Activated naive CD4-positive, alpha-beta T cell treated with anti-CD3 and anti-CD28 coated beads, Interleukin-2, amount 10 ng/mL, durations not matched to agents 7 days and 5 days (primary cell): Measurements from ENCODE around the gene GATB.
A peak's percentile ranks its signal among the peaks of the same experiment; 100 is the strongest.

Experiments used
- CTCF ChIA-PET: fragments of 350-600 bp; sonication (Branson Sonifier 250); formaldehyde crosslinking; loops from one replicate; lab custom pipeline; 2021; ENCODE audit warnings: antibody characterized with exemption; lab: Charles Lee
- DNase-seq: peaks from one replicate; pipeline ENCODE4 v3.0.0-alpha.2; 2020
- H3K27ac Mint-ChIP-seq: one replicate; pipeline ENCODE4 v1.8.0; 2021; ENCODE audit warnings: mild to moderate bottlenecking, moderate library complexity, mixed read lengths
- H3K27me3 Mint-ChIP-seq: one replicate; pipeline ENCODE4 v1.8.0; 2021; ENCODE audit warnings: mild to moderate bottlenecking, mixed read lengths
- H3K36me3 Mint-ChIP-seq: one replicate; pipeline ENCODE4 v1.8.0; 2021; ENCODE audit warnings: mixed read lengths
- H3K4me1 Mint-ChIP-seq: one replicate; pipeline ENCODE4 v1.8.0; 2021; ENCODE audit warnings: mixed read lengths
- H3K4me3 Mint-ChIP-seq: one replicate; pipeline ENCODE4 v1.8.0; 2021; ENCODE audit warnings: mild to moderate bottlenecking, moderate library complexity, mixed read lengths
- H3K9me3 Mint-ChIP-seq: one replicate; pipeline ENCODE4 v1.8.0; 2021; ENCODE audit warnings: mixed read lengths

GATB gene

GRCh38 chr4:151760712-151761661, at the start of gene GATB:
GATB (minus strand) TSS chr4:151761007; CDS start chr4:151760982, 25 bp downstream.
- H3K4me3 Mint-ChIP-seq = peak within 1 kb of the TSS; percentile 98
- H3K27ac Mint-ChIP-seq = peak within 1 kb of the TSS; percentile 92
- CTCF ChIA-PET = no interaction called here

GRCh38 chr4:151810476-151810875, 49.7 kb upstream of the GATB start:
- CTCF ChIA-PET = interaction anchor here (1.4 to 1.8 kb wide), 2 partner anchors 8 to 14 kb away, joined by 3 to 10 read pairs; no protein-coding TSS in a partner anchor
- no peak for DNase-seq
- Mint-ChIP-seq H3K9me3 (peaks cover 2% of the 10 kb centered on the region), H3K27ac (no peak overlapping the region), H3K4me1 (peaks cover 5% of the 10 kb centered on the region), H3K27me3 (peaks cover 4% of the 10 kb centered on the region), H3K4me3 (no peak overlapping the region), H3K36me3 (no peaks in the 10 kb centered on the region)

More at GRCh38 chr4:151760712-151761661, at the start of gene GATB:
- peaks cover 4% of the 10 kb centered on the region for H3K27me3 Mint-ChIP-seq
- no peaks in the 10 kb centered on the region for H3K9me3 Mint-ChIP-seq
- H3K36me3 Mint-ChIP-seq = peaks cover 6% of the 10 kb centered on the region
- H3K4me1 Mint-ChIP-seq = peaks cover 28% of the 10 kb centered on the region
- peak; percentile 96 for DNase-seq

- peaks cover 4% of the 10 kb centered on the region for H3K27me3 Mint-ChIP-seq
- no peak overlapping the region for H3K4me3 Mint-ChIP-seq
- peaks cover 2% of the 10 kb centered on the region for H3K9me3 Mint-ChIP-seq
- CTCF ChIA-PET = interaction anchor here (1.4 kb wide), 1 partner anchor 15 kb away, joined by 3 read pairs; no protein-coding TSS in a partner anchor
- DNase-seq = no peak
- H3K4me1 Mint-ChIP-seq = peaks cover 5% of the 10 kb centered on the region
- no peaks in the 10 kb centered on the region for H3K36me3 Mint-ChIP-seq
- no peak overlapping the region for H3K27ac Mint-ChIP-seq
Measured at GRCh38 chr4:151809716-151810115, 48.9 kb upstream of the GATB start.

GRCh38 chr4:151808542-151808941, 47.7 kb upstream of the GATB start:
- no peak for DNase-seq
- peaks cover 4% of the 10 kb centered on the region for H3K27me3 Mint-ChIP-seq
- peaks cover 2% of the 10 kb centered on the region for H3K9me3 Mint-ChIP-seq
- CTCF ChIA-PET = no interaction called here
- H3K4me1 Mint-ChIP-seq = peaks cover 5% of the 10 kb centered on the region
- no peak overlapping the region for H3K27ac Mint-ChIP-seq
- no peak overlapping the region for H3K4me3 Mint-ChIP-seq
- no peaks in the 10 kb centered on the region for H3K36me3 Mint-ChIP-seq

GRCh38 chr4:151808120-151808529, 47.3 kb upstream of the GATB start:
- Mint-ChIP-seq H3K27ac (no peak overlapping the region), H3K4me3 (no peak overlapping the region), H3K9me3 (peaks cover 2% of the 10 kb centered on the region), H3K36me3 (no peaks in the 10 kb centered on the region), H3K4me1 (peaks cover 5% of the 10 kb centered on the region), H3K27me3 (peaks cover 4% of the 10 kb centered on the region)
- no peak for DNase-seq
- CTCF ChIA-PET = no interaction called here

GRCh38 chr4:151807220-151807619, 46.4 kb upstream of the GATB start:
- H3K27me3 Mint-ChIP-seq = peaks cover 4% of the 10 kb centered on the region
- H3K9me3 Mint-ChIP-seq = peaks cover 2% of the 10 kb centered on the region
- no peak for DNase-seq
- H3K4me1 Mint-ChIP-seq = peaks cover 5% of the 10 kb centered on the region
- CTCF ChIA-PET = no interaction called here
- no peak overlapping the region for H3K4me3 Mint-ChIP-seq
- H3K36me3 Mint-ChIP-seq = no peaks in the 10 kb centered on the region
- no peak overlapping the region for H3K27ac Mint-ChIP-seq

GRCh38 chr4:151806511-151806927, 45.7 kb upstream of the GATB start:
- no peaks in the 10 kb centered on the region for H3K36me3 Mint-ChIP-seq
- no peak overlapping the region for H3K27ac Mint-ChIP-seq
- no peak overlapping the region for H3K4me3 Mint-ChIP-seq
- H3K9me3 Mint-ChIP-seq = peaks cover 2% of the 10 kb centered on the region
- DNase-seq = no peak
- CTCF ChIA-PET = no interaction called here
- H3K27me3 Mint-ChIP-seq = peaks cover 4% of the 10 kb centered on the region
- H3K4me1 Mint-ChIP-seq = peaks cover 5% of the 10 kb centered on the region

- Mint-ChIP-seq H3K27ac (no peak overlapping the region), H3K9me3 (no peaks in the 10 kb centered on the region), H3K4me1 (no peaks in the 10 kb centered on the region), H3K4me3 (no peak overlapping the region), H3K36me3 (no peaks in the 10 kb centered on the region), H3K27me3 (no peaks in the 10 kb centered on the region)
- no peak for DNase-seq
- CTCF ChIA-PET = no interaction called here
Measured at GRCh38 chr4:151804821-151805220, 44.0 kb upstream of the GATB start.

GRCh38 chr4:151804086-151804630, 43.4 kb upstream of the GATB start:
- Mint-ChIP-seq H3K27ac (no peak overlapping the region), H3K9me3 (no peaks in the 10 kb centered on the region), H3K4me1 (no peaks in the 10 kb centered on the region), H3K4me3 (no peak overlapping the region), H3K36me3 (no peaks in the 10 kb centered on the region), H3K27me3 (no peaks in the 10 kb centered on the region)
- CTCF ChIA-PET = interaction anchor here (1.8 kb wide), 1 partner anchor 146 kb away, joined by 3 read pairs; no protein-coding TSS in a partner anchor
- DNase-seq = no peak

- no peaks in the 10 kb centered on the region for H3K27me3 Mint-ChIP-seq
- no peak overlapping the region for H3K27ac Mint-ChIP-seq
- CTCF ChIA-PET = interaction anchor here (1.0 to 2.1 kb wide), 6 partner anchors 8 to 554 kb away, joined by 3 to 10 read pairs (median 3); no protein-coding TSS in a partner anchor
- no peak for DNase-seq
- no peaks in the 10 kb centered on the region for H3K9me3 Mint-ChIP-seq
- H3K36me3 Mint-ChIP-seq = no peaks in the 10 kb centered on the region
- H3K4me1 Mint-ChIP-seq = no peaks in the 10 kb centered on the region
- no peak overlapping the region for H3K4me3 Mint-ChIP-seq
Measured at GRCh38 chr4:151803246-151803645, 42.4 kb upstream of the GATB start.

GRCh38 chr4:151801547-151802516, 41.0 kb upstream of the GATB start:
- CTCF ChIA-PET = interaction anchor here (0.7 to 2.1 kb wide), 12 partner anchors 9 to 606 kb away, joined by 3 to 10 read pairs (median 3); no protein-coding TSS in a partner anchor
- Mint-ChIP-seq H3K4me3 (no peak overlapping the region), H3K27me3 (no peaks in the 10 kb centered on the region), H3K36me3 (no peaks in the 10 kb centered on the region), H3K27ac (no peak overlapping the region), H3K9me3 (no peaks in the 10 kb centered on the region), H3K4me1 (no peaks in the 10 kb centered on the region)
- peak; percentile 66 for DNase-seq

GRCh38 chr4:151799417-151800012, 38.7 kb upstream of the GATB start:
- no peaks in the 10 kb centered on the region for H3K4me1 Mint-ChIP-seq
- no peak for DNase-seq
- CTCF ChIA-PET = no interaction called here
- no peaks in the 10 kb centered on the region for H3K27me3 Mint-ChIP-seq
- no peaks in the 10 kb centered on the region for H3K9me3 Mint-ChIP-seq
- H3K27ac Mint-ChIP-seq = no peak overlapping the region
- no peak overlapping the region for H3K4me3 Mint-ChIP-seq
- H3K36me3 Mint-ChIP-seq = no peaks in the 10 kb centered on the region

GRCh38 chr4:151798678-151799416, 38.0 kb upstream of the GATB start:
- no peak overlapping the region for H3K27ac Mint-ChIP-seq
- no peaks in the 10 kb centered on the region for H3K36me3 Mint-ChIP-seq
- H3K4me1 Mint-ChIP-seq = no peaks in the 10 kb centered on the region
- CTCF ChIA-PET = no interaction called here
- no peak overlapping the region for H3K4me3 Mint-ChIP-seq
- no peak for DNase-seq
- peaks cover 5% of the 10 kb centered on the region for H3K27me3 Mint-ChIP-seq
- no peaks in the 10 kb centered on the region for H3K9me3 Mint-ChIP-seq
